ENCODE measurements around the gene NTN3.

DNA sequence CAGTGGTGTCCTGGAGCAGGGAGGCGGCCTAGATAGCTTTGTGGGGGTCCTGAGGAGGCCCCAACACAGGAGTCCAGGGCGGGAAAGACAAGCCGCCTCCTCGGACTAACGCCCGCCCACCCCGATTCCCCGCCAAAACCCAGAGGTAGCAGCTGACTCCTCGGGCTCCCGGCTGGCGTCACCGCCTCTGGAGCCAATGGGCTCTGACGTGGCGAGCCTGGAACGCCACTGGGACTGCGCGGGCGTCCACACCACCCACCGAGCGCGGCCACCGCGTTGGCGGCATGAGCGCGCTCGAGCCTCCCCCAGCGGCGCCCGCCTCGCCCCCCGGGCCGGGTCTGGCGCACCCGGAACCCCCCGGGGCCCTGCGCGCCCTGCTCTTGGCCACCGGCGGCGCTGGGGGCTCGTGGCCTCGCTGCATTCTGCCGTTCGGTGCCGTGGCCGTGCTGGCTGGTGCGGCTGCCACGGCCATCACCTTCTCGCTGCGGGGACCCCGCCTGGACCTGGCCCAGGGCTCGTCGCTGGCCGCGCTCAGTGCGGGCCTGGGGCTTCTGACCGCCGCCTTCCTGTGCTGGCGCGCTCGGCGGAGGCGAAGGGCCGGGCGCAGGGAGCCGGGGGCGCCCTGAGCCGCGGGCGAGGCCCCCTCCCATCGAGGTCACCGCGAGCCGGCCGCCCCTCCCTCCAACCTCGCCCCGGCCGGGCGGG is 3.4 kb upstream of the NTN3 start:
- TF ChIP-seq, protein P1, sequence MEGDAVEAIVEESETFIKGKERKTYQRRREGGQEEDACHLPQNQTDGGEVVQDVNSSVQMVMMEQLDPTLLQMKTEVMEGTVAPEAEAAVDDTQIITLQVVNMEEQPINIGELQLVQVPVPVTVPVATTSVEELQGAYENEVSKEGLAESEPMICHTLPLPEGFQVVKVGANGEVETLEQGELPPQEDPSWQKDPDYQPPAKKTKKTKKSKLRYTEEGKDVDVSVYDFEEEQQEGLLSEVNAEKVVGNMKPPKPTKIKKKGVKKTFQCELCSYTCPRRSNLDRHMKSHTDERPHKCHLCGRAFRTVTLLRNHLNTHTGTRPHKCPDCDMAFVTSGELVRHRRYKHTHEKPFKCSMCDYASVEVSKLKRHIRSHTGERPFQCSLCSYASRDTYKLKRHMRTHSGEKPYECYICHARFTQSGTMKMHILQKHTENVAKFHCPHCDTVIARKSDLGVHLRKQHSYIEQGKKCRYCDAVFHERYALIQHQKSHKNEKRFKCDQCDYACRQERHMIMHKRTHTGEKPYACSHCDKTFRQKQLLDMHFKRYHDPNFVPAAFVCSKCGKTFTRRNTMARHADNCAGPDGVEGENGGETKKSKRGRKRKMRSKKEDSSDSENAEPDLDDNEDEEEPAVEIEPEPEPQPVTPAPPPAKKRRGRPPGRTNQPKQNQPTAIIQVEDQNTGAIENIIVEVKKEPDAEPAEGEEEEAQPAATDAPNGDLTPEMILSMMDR (conservative IDR thresholded peaks at IDR 0.05) = no peak
- no peak for TF ChIP-seq EZH2 (IDR thresholded peaks at IDR 0.05; ENCODE audit: low read depth)
